Peyer's patch (tissue), 4 donors: Measurements from ENCODE around the gene EXOG. TPM values are rescaled to one million over a fixed set of nuclear protein-coding genes. Genes with fewer than 3 reads are reported as not detected.

Source experiments
- DNase-seq, 3 donors: peaks; one replicate each; pipeline ENCODE4 v3.0.0-alpha.2; 2017 to 2019
- H3K27ac ChIP-seq, 4 donors: fragments of 200-600 bp; sonication (generic); one replicate each; pipeline ENCODE4 v1.5.1; 2016 to 2019
- H3K27me3 ChIP-seq, 2 donors: fragments of 200-600 bp; sonication (generic); one replicate each; pipeline ENCODE4 v1.5.1; 2019
- H3K36me3 ChIP-seq, 3 donors: fragments of 200-600 bp; sonication (generic); one replicate each; pipeline ENCODE4 v1.5.1; 2016 to 2019
- H3K4me1 ChIP-seq, 4 donors: fragments of 200-600 bp; sonication (generic); one replicate each; pipeline ENCODE4 v1.5.1; 2016 to 2019
- H3K4me3 ChIP-seq, 4 donors: fragments of 200-600 bp; sonication (generic); 1 replicate in 3 of 4; 2 replicates in 1 of 4; pipeline ENCODE4 v1.5.1; 2016 to 2019; ENCODE audit warnings: mild to moderate bottlenecking in 1 of 4
- H3K9me3 ChIP-seq, 4 donors: fragments of 200-600 bp; sonication (generic); one replicate each; pipeline ENCODE4 v1.5.1; 2016 to 2019; ENCODE audit warnings: mild to moderate bottlenecking in 1 of 4
- CTCF ChIP-seq, 6 experiments: fragments of 450-650 bp in 4 of 6; fragments of 200-600 bp in 2 of 6; sonication (generic) in 1 of 6; IDR thresholded peaks; one replicate each; pipeline ENCODE4 v1.5.1; 2017 to 2019; ENCODE audit warnings: antibody characterized with exemption in 6 of 6, mild to moderate bottlenecking in 3 of 6, moderate library complexity in 1 of 6
- POLR2A ChIP-seq, 2 donors: fragments of 450-650 bp; IDR thresholded peaks; one replicate each; pipeline ENCODE4 v1.5.1; 2017; ENCODE audit warnings: antibody characterized with exemption in 2 of 2, mild to moderate bottlenecking in 2 of 2, moderate library complexity in 2 of 2
- small RNA-seq, 2 donors: library from RNA; depleted of rRNA; stranded (forward); fragments of <200 nt; gene quantifications; one replicate each; pipeline ENCODE3, GENCODE V24; 2016
- total RNA-seq, 4 donors: library from RNA; depleted of rRNA; stranded (reverse); fragments of >200 nt; gene quantifications; one replicate each; pipeline ENCODE4 v1.1.0, GENCODE V29; 2016

Gene EXOG
- total RNA-seq, 4 donors from 2014 or later: 11.4 to 44.6 (median 17.2) TPM

- peak in 1 of 3 donors; percentile 22 for DNase-seq
- H3K27ac ChIP-seq: no peak overlapping the region
Measured at GRCh38 chr3:38574411-38575278, 78.5 kb downstream of the EXOG start.

GRCh38 chr3:38575279-38575843, 79.2 kb downstream of the EXOG start:
- Histone ChIP-seq H3K9me3 (no peaks in the 10 kb centered on the region), H3K27ac (no peak overlapping the region), H3K4me3 (no peak overlapping the region), H3K27me3 (no peaks in the 10 kb centered on the region), H3K36me3 (no peaks in the 10 kb centered on the region), H3K4me1 (no peaks in the 10 kb centered on the region)
- peak in 2 of 3 donors; percentile 15 to 46 for DNase-seq
- TF ChIP-seq POLR2A (IDR thresholded peaks at IDR 0.05) (no peak), CTCF (IDR thresholded peaks at IDR 0.05) (no peak)

More at GRCh38 chr3:38574411-38575278, 78.5 kb downstream of the EXOG start:
- Histone ChIP-seq H3K27me3 (no peaks in the 10 kb centered on the region), H3K36me3 (no peaks in the 10 kb centered on the region), H3K4me1 (no peaks in the 10 kb centered on the region), H3K4me3 (no peak overlapping the region), H3K9me3 (no peaks in the 10 kb centered on the region)
- TF ChIP-seq POLR2A (IDR thresholded peaks at IDR 0.05): no peak
- no peak for TF ChIP-seq CTCF (IDR thresholded peaks at IDR 0.05)

Small RNA genes within 50 kb of the gene (small RNA-seq; reads per million reads assigned to genes)
- 0 reads per million in 2 donors for gene RF00019

Other genes starting within 250 kb of the EXOG start
- gene SLC22A13, start 230.5 kb upstream of the EXOG start, total RNA-seq: 1 to 10 TPM in 3 of 4 donors, not detected in 1; 1.4 to 5.0 (median 1.7) TPM
- gene SLC22A14, start 214.0 kb upstream of the EXOG start, total RNA-seq: 1 to 10 TPM in 1 of 4 donors, not detected in 3; 5.0 TPM
- 10 to 100 TPM in 3 of 4 donors, 1 to 10 TPM in 1; 7.4 to 39.6 (median 18.2) TPM for gene XYLB, start 149.6 kb upstream of the EXOG start, total RNA-seq
- 10 to 100 TPM in 1 of 4 donors, 1 to 10 TPM in 3; 4.9 to 14.5 (median 7.6) TPM for gene ACVR2B, start 42.5 kb upstream of the EXOG start, total RNA-seq
- gene SCN5A, start 153.3 kb downstream of the EXOG start, total RNA-seq: under 1 TPM in 1 of 4 donors, not detected in 3; 0.13 TPM